Activated naive CD8-positive, alpha-beta T cell treated with anti-CD3 and anti-CD28 coated beads for 36 hours (primary cell): ENCODE data around the gene LORICRIN. TPM values are rescaled to one million over a fixed set of nuclear protein-coding genes. Genes with fewer than 3 reads are reported as not detected.
A peak's percentile ranks its signal among the peaks of the same experiment; 100 is the strongest.
"Not testable (repeated sequence)": the region's sequence is repeated elsewhere in the genome, so short reads cannot be mapped to it uniquely, and the experiment has no call there.

ENCODE experiments used
- DNase-seq: peaks from one replicate; pipeline ENCODE4 v3.0.0; 2021
- H3K27ac Mint-ChIP-seq: one replicate; pipeline ENCODE4 v1.8.0; 2022; ENCODE audit warnings: mild to moderate bottlenecking, moderate library complexity, mixed read lengths
- H3K27me3 Mint-ChIP-seq: one replicate; pipeline ENCODE4 v1.8.0; 2022; ENCODE audit warnings: mild to moderate bottlenecking, mixed read lengths
- H3K36me3 Mint-ChIP-seq: one replicate; pipeline ENCODE4 v1.8.0; 2021; ENCODE audit warnings: mild to moderate bottlenecking, mixed read lengths
- H3K4me1 Mint-ChIP-seq: one replicate; pipeline ENCODE4 v1.8.0; 2021; ENCODE audit warnings: mixed read lengths
- H3K4me3 Mint-ChIP-seq: one replicate; pipeline ENCODE4 v1.8.0; 2022; ENCODE audit warnings: mild to moderate bottlenecking, moderate library complexity, mixed read lengths
- H3K9me3 Mint-ChIP-seq: one replicate; pipeline ENCODE4 v1.8.0; 2022; ENCODE audit warnings: mixed read lengths
- total RNA-seq, 2 experiments: library from RNA; stranded (reverse); gene quantifications; one replicate each; pipeline ENCODE4 v1.2.3, GENCODE V29; 2021

The LORICRIN gene
- not detected for total RNA-seq

DNA sequence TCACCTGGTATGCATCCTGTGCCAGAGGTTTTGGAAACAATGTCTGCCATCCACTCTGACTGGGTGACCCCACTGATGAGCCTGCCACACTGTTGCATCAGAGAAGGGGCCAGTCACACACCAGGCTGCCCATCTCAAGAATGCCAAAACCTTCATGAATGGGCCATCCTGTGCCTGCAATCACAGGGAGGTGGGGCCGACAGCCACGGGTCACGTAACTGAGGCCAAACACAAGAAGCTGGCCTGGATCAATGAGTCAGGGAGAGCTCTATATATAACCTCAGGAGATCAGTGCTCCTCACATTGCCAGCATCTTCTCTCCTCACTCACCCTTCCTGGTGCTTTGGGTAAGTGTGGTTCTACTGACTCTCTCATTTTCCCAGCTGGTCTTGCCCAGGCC, at the start of gene LORICRIN:
TSS of gene LORICRIN (plus strand) at position 301 of the 400 bp plus-strand sequence. CDS start 1,263 bp downstream, outside the sequence.
- H3K4me3 Mint-ChIP-seq = peak within 1 kb of the TSS; percentile 60
- H3K27me3 Mint-ChIP-seq = peaks cover 49% of the 10 kb centered on the region
- H3K4me1 Mint-ChIP-seq = peaks cover 25% of the 10 kb centered on the region
- H3K9me3 Mint-ChIP-seq = no peaks in the 10 kb centered on the region
- H3K36me3 Mint-ChIP-seq = no peaks in the 10 kb centered on the region
- DNase-seq = no peak
- H3K27ac Mint-ChIP-seq = peak within 1 kb of the TSS; percentile 52

DNA sequence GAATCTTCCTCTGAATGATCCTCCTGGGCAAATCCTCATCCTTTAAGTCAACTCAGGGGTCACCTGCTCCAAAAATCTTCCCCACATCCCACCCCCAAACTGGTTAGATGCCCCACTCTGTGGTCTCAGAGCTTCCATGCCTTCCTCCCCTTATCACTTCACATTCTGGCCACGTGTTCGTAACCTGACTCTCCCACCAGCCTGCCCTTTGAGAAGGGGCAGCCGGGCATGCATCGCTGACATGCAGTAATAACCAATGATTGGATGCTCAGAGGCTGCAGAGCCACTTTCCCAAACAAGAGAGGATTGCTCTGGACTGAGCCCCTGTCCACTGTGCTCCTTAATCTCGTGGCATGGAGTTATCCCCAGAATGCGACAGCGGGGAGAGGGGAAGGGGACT, 49.3 kb upstream of the LORICRIN start:
- DNase-seq = no peak
- peaks cover 32% of the 10 kb centered on the region for H3K27me3 Mint-ChIP-seq
- no peaks in the 10 kb centered on the region for H3K36me3 Mint-ChIP-seq
- H3K4me1 Mint-ChIP-seq = no peaks in the 10 kb centered on the region
- H3K9me3 Mint-ChIP-seq = no peaks in the 10 kb centered on the region
- no peak overlapping the region for H3K27ac Mint-ChIP-seq
- H3K4me3 Mint-ChIP-seq = no peak overlapping the region

DNA sequence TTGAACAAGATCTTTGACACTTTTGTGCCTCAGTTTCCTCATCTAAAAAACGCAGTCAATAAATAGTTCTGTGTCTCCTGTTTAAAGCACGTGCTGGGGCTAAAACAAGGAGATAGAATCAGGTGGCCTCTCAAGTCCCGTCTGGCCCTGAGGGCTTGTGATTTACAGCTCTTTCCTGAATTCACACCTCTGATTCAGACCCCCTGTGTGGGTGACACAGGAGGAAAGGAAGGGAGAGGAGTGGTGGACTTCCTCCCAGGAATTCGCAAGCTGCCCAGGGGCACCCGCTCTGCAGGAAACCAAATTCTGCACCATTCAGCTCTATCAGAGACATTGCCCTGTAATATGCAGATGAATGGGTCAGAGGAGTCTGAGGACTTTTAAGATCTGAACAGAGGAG, 47.3 kb upstream of the LORICRIN start:
- H3K4me3 Mint-ChIP-seq = no peak overlapping the region
- no peaks in the 10 kb centered on the region for H3K4me1 Mint-ChIP-seq
- peaks cover 28% of the 10 kb centered on the region for H3K27me3 Mint-ChIP-seq
- no peaks in the 10 kb centered on the region for H3K9me3 Mint-ChIP-seq
- H3K27ac Mint-ChIP-seq = no peak overlapping the region
- H3K36me3 Mint-ChIP-seq = no peaks in the 10 kb centered on the region
- DNase-seq = no peak

- H3K36me3 Mint-ChIP-seq = no peaks in the 10 kb centered on the region
- DNase-seq = no peak
- H3K9me3 Mint-ChIP-seq = no peaks in the 10 kb centered on the region
- H3K4me1 Mint-ChIP-seq = no peaks in the 10 kb centered on the region
- no peak overlapping the region for H3K27ac Mint-ChIP-seq
- no peak overlapping the region for H3K4me3 Mint-ChIP-seq
- peaks cover 21% of the 10 kb centered on the region for H3K27me3 Mint-ChIP-seq
Measured at GRCh38 chr1:153213519-153213918, 46.0 kb upstream of the LORICRIN start.

GRCh38 chr1:153217212-153217611, 42.3 kb upstream of the LORICRIN start, which contains the start of gene PRR9:
TSS of gene PRR9 (plus strand) at chr1:153217584. CDS start at chr1:153218145, 561 bp downstream.
- H3K4me3 Mint-ChIP-seq = no peak within 1 kb of the TSS
- H3K36me3 Mint-ChIP-seq = no peaks in the 10 kb centered on the region
- no peak within 1 kb of the TSS for H3K27ac Mint-ChIP-seq
- H3K9me3 Mint-ChIP-seq = no peaks in the 10 kb centered on the region
- no peaks in the 10 kb centered on the region for H3K4me1 Mint-ChIP-seq
- peaks cover 15% of the 10 kb centered on the region for H3K27me3 Mint-ChIP-seq
- DNase-seq = no peak

- Mint-ChIP-seq H3K36me3 (no peaks in the 10 kb centered on the region), H3K4me1 (no peaks in the 10 kb centered on the region), H3K4me3 (no peak overlapping the region), H3K27me3 (peaks cover 11% of the 10 kb centered on the region), H3K27ac (no peak overlapping the region), H3K9me3 (no peaks in the 10 kb centered on the region)
- DNase-seq = no peak
Measured at GRCh38 chr1:153217744-153218416, 41.6 kb upstream of the LORICRIN start.

- H3K27ac Mint-ChIP-seq = no peak overlapping the region
- H3K27me3 Mint-ChIP-seq = peaks cover 17% of the 10 kb centered on the region
- H3K4me1 Mint-ChIP-seq = no peaks in the 10 kb centered on the region
- H3K4me3 Mint-ChIP-seq = no peak overlapping the region
- H3K9me3 Mint-ChIP-seq = no peaks in the 10 kb centered on the region
- DNase-seq = no peak
- H3K36me3 Mint-ChIP-seq = no peaks in the 10 kb centered on the region
Measured at GRCh38 chr1:153220606-153221303, 38.7 kb upstream of the LORICRIN start.

DNA sequence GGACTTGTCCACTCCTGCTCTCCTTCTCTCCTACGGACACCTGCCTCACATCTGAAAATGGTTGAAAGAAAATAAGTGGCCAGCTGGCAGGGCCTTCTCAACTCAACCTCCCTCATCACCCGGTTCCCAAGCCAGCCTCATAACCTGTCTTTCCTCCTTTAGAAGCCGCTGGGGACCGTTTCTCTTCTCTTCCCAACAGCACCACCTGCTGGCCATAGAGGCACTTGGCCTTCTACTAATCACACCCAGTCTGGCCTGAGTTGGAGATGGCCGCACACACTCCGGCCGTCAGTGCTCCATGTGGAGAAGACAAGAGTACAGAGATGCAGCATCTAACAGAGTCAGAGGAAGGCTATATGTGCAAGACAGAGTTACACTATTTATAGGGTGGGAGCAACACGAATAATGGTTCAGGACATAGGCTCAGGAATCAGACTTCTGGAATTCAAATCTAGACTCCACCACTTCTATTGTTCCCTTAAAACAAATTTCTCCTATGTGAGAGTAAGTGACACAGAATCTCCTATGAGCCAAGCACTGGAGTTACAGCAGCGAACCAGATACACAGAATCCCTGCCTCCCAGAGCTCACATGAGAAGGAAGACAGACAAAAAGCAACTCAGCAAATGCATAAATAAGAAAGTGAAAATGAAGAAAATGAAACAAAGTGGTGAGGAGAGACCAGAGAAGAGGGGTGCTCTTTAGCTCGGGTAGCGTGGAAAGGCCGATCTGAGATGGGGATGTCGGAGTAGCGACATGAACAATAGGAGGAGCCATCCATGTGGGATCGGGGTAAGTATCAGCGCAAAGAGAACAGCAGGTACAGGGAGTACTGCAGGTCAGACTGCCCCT, 36.2 kb upstream of the LORICRIN start:
- peaks cover 17% of the 10 kb centered on the region for H3K27me3 Mint-ChIP-seq
- H3K9me3 Mint-ChIP-seq, H3K4me1 Mint-ChIP-seq, H3K27ac Mint-ChIP-seq, H3K4me3 Mint-ChIP-seq, H3K36me3 Mint-ChIP-seq: not testable (repeated sequence)
- peak; percentile 31 for DNase-seq

- Mint-ChIP-seq H3K36me3 (no peaks in the 10 kb centered on the region), H3K27me3 (peaks cover 16% of the 10 kb centered on the region), H3K9me3 (no peaks in the 10 kb centered on the region), H3K27ac (no peak overlapping the region), H3K4me1 (no peaks in the 10 kb centered on the region), H3K4me3 (no peak overlapping the region)
- DNase-seq = no peak
Measured at GRCh38 chr1:153227810-153228209, 31.7 kb upstream of the LORICRIN start.

DNA sequence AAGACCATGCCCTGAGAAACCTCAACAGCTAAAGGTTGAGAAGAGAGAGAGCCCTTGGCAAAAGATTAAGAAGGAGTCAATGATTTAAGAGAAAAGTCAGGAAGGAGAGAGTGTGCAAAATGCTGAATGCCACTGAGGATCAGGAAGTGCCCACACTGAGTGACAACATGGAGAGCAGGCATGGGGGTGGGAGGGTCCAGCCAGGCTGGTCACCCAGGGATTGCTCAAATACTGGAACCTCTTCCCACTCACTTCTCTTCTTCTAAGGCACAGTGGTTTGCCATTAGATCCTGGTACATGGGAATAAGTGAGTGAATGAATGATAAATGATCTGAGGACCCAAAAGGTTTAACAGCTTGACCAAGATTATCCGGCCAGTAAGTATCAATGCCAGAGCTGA, 31.0 kb upstream of the LORICRIN start:
- H3K27me3 Mint-ChIP-seq = peaks cover 9% of the 10 kb centered on the region
- no peaks in the 10 kb centered on the region for H3K9me3 Mint-ChIP-seq
- no peaks in the 10 kb centered on the region for H3K36me3 Mint-ChIP-seq
- no peaks in the 10 kb centered on the region for H3K4me1 Mint-ChIP-seq
- H3K27ac Mint-ChIP-seq = no peak overlapping the region
- no peak for DNase-seq
- no peak overlapping the region for H3K4me3 Mint-ChIP-seq

- DNase-seq = peak; percentile 24
- H3K36me3 Mint-ChIP-seq, H3K4me3 Mint-ChIP-seq, H3K27ac Mint-ChIP-seq, H3K27me3 Mint-ChIP-seq, H3K4me1 Mint-ChIP-seq, H3K9me3 Mint-ChIP-seq: not testable (repeated sequence)
Measured at GRCh38 chr1:153229076-153229829, 30.2 kb upstream of the LORICRIN start.

DNA sequence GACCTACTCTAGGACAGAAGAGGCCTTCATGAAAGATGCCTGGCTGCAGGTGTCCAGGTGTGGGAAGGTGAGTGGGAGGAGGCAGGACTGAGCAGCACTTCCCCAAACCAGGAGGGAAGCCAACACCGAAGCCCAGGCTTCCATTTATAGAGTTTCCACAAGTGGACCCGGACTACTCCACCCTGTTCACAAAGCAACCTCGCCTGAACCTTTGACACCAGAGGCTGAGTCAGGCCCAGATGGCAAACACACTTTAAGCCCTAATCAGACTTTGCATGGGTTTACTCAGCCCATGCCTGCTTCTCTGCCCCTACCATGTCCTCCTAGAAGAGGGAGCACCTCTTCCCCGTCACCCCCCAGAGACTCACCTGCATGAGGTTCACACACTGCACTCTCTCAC, 28.1 kb upstream of the LORICRIN start:
- no peaks in the 10 kb centered on the region for H3K4me1 Mint-ChIP-seq
- no peaks in the 10 kb centered on the region for H3K9me3 Mint-ChIP-seq
- H3K27me3 Mint-ChIP-seq = peaks cover 10% of the 10 kb centered on the region
- DNase-seq = no peak
- no peak overlapping the region for H3K4me3 Mint-ChIP-seq
- no peak overlapping the region for H3K27ac Mint-ChIP-seq
- H3K36me3 Mint-ChIP-seq = no peaks in the 10 kb centered on the region

GRCh38 chr1:153231785-153232184, 27.7 kb upstream of the LORICRIN start:
- Mint-ChIP-seq H3K27me3 (peaks cover 10% of the 10 kb centered on the region), H3K9me3 (no peaks in the 10 kb centered on the region), H3K4me3 (no peak overlapping the region), H3K27ac (no peak overlapping the region), H3K36me3 (no peaks in the 10 kb centered on the region), H3K4me1 (no peaks in the 10 kb centered on the region)
- DNase-seq = no peak

DNA sequence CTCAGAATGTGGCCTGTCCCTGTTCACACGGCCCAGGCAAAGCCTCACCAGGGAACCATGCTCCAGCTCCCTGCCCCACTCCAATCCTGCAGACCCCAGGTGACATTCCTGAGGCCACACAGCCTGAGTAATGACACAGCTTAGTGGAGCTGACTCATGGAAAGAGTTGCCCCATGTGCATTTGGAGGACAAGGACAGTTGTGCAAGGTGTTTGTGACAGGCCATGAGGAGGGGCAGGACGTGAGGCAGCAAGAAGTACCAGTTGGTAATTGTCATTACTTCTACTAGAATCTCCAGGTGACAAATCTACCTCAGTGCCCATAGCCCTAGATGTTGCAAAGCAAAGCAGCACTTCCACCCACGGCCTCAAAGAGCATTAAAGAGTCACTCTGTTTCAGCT, 26.9 kb upstream of the LORICRIN start:
- H3K27ac Mint-ChIP-seq = no peak overlapping the region
- H3K9me3 Mint-ChIP-seq = no peaks in the 10 kb centered on the region
- no peak for DNase-seq
- H3K4me3 Mint-ChIP-seq = no peak overlapping the region
- peaks cover 15% of the 10 kb centered on the region for H3K27me3 Mint-ChIP-seq
- H3K36me3 Mint-ChIP-seq = no peaks in the 10 kb centered on the region
- no peaks in the 10 kb centered on the region for H3K4me1 Mint-ChIP-seq

DNA sequence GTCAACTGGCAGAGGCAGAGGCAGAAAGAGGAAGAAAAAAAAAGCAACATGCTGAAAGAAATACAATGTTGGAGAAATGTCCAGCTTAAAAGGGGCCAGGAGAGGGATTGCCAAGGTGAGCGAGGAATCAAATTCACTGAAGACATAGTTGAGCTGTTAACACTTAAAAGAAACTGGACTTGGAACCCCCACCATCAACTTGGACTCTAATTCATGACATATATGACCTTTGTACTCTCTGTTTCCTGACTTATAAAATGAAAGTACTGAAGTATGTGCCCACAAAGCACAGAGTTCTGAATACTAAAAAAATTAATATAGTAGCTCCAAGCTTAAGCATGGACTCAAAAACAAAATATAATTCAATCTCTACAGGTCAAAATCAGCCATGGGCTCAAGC, 26.0 kb upstream of the LORICRIN start:
- no peak overlapping the region for H3K4me3 Mint-ChIP-seq
- peaks cover 16% of the 10 kb centered on the region for H3K27me3 Mint-ChIP-seq
- no peaks in the 10 kb centered on the region for H3K4me1 Mint-ChIP-seq

More for the DNA sequence above, 26.0 kb upstream of the LORICRIN start:
- Mint-ChIP-seq H3K9me3 (no peaks in the 10 kb centered on the region), H3K36me3 (no peaks in the 10 kb centered on the region), H3K27ac (no peak overlapping the region)
- DNase-seq = no peak
